HG03025 (cell line): ENCODE data around the gene MAGEB4.

Experiments used
- ATAC-seq: cut with Tn5 transposase; IDR thresholded peaks from one replicate; pipeline ENCODE4 v1.9.1; 2021; ENCODE audit warnings: mild to moderate bottlenecking, moderate library complexity; ENCODE audit not compliant: unreplicated experiment, low FRiP score

The MAGEB4 gene

DNA sequence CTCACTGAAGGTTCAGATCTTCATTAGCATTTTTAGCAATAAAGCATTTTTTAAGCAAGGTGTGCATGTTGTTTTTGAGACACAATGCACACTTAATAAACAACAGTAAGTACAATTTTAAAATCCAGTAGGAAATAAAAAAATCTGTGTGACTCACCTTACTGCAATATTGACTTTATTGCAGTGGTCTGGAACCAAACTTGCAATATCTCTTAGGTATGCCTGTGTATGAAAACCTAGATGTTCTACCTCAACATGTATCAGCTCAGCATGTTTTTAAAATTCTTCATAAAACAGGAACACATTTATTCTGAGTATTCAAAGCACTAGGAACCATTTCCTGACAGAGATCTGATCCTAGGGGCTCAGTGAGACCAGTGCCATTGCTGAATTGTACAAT lies 40.7 kb downstream of the MAGEB4 start:
- no peak for ATAC-seq

- ATAC-seq, result no peak
Observed at GRCh38 chrX:30283456-30284200, 41.8 kb downstream of the MAGEB4 start.
